22Rv1 (cell line): Measurements from ENCODE around the gene AMPD3.

ENCODE experiments used
- H3K27ac ChIP-seq: fragments of 450-650 bp; 2 replicates; pipeline ENCODE4 v1.5.1; 2017
- CTCF ChIP-seq: fragments of 450-650 bp; IDR thresholded peaks from 2 replicates; pipeline ENCODE4 v1.5.1; 2017; ENCODE audit warnings: mild to moderate bottlenecking
- ZFX ChIP-seq: fragments of 450-650 bp; IDR thresholded peaks from 2 replicates; pipeline ENCODE4 v1.6.1; 2017; ENCODE audit warnings: antibody characterized with exemption, borderline replicate concordance

AMPD3 gene

GRCh38 chr11:10539339-10539738 is 84.3 kb downstream of the AMPD3 start:
- TF ChIP-seq CTCF (no peak), ZFX (no peak)
- H3K27ac ChIP-seq = no peak overlapping the region

DNA sequence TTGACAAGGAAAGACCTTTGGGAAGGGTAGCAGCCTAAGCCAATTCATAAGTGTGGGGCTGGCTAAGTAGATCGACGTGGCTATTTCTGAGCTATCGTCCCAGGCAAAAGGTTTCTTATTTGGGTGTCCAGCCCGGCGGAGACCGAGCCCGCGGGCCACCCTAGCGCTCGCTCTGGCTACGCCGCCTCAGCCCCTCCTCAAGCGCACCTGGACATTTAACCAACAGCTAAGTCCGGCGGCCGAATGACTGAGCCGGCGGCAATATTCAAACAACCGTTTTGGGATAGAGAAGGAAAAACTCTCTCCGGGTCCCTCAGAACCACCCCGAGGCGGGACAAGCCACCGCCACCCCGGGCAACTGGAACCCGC is 85.5 kb downstream of the AMPD3 start:
- H3K27ac ChIP-seq = peak overlapping the region; percentile 62
- no peak for TF ChIP-seq CTCF
- no peak for TF ChIP-seq ZFX

- peak within 1 kb of the TSS; percentile 62 for H3K27ac ChIP-seq
- TF ChIP-seq CTCF = peak; percentile 89
- TF ChIP-seq ZFX = no peak
Observed at GRCh38 chr11:10540915-10541560, 86.0 kb downstream of the AMPD3 start, which contains the start of gene RNF141. TSS of gene RNF141 (minus strand) at chr11:10541187. CDS start at chr11:10534158, 7,029 bp downstream.

DNA sequence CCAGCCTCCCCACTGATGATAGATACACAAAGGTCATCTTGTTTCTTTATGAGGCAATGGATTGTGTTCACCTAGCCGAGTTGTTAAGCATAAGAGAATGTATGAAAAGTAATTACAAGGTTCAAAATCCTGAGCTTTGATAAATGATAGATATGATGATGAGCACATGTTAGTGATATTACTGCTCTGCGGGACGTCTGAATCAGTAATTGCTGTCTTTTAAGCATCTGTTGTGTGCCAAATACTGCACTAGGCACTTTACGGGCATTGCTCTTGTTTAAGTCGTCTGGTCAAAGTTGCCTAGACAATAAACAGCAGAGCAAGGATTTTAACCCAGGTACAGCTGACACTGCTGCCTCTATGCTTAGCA is 86.5 kb downstream of the AMPD3 start:
- peak overlapping the region; percentile 62; the same call in 1 of the 2 replicates for H3K27ac ChIP-seq
- no peak for TF ChIP-seq CTCF
- TF ChIP-seq ZFX = no peak

DNA sequence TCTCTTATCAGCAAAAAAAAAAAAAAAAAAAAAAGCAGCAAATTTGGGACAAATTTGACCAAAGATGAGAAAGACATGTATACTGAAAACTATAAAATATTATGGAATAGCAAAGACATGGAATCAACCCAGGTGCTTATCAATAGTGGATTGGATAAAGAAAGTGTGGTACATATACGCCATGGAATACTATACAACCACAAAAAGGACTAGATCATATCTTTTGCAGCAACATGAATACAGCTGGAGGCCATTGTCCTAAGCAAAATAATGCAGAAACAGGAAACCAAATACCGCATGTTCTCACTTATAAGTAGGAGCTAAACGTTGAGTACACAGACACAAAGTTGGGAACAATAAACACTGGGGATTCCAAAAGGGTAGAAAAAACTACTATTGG is 87.7 kb downstream of the AMPD3 start:
- no peak overlapping the region for H3K27ac ChIP-seq
- TF ChIP-seq CTCF (no peak), ZFX (no peak)

- TF ChIP-seq CTCF = no peak
- TF ChIP-seq ZFX = no peak
- H3K27ac ChIP-seq = no peak overlapping the region
Observed at GRCh38 chr11:10543782-10544181, 88.7 kb downstream of the AMPD3 start.

- H3K27ac ChIP-seq = no peak overlapping the region
- TF ChIP-seq ZFX (no peak), CTCF (no peak)
Observed at GRCh38 chr11:10544491-10545465, 89.7 kb downstream of the AMPD3 start.
